SKM-1 (cell line): Measurements from ENCODE around the gene PEX14.

Experiments
- DNase-seq: peaks from one replicate; lab custom pipeline; 2025; ENCODE audit not compliant: unreplicated experiment; lab: John Stamatoyannopoulos, UW

PEX14 gene

GRCh38 chr1:10538646-10539355 lies 64.1 kb downstream of the PEX14 start:
- no peak for DNase-seq

- no peak for DNase-seq
Observed at GRCh38 chr1:10539411-10540043, 64.8 kb downstream of the PEX14 start.

- no peak for DNase-seq
Observed at GRCh38 chr1:10540277-10541005, 65.7 kb downstream of the PEX14 start.

GRCh38 chr1:10541286-10541685 lies 66.5 kb downstream of the PEX14 start:
- no peak for DNase-seq

- no peak for DNase-seq
Observed at GRCh38 chr1:10544239-10544638, 69.5 kb downstream of the PEX14 start.

GRCh38 chr1:10546896-10547295 lies 72.1 kb downstream of the PEX14 start:
- DNase-seq = no peak

- DNase-seq = no peak
Observed at GRCh38 chr1:10549904-10550664, 75.3 kb downstream of the PEX14 start.

- no peak for DNase-seq
Observed at GRCh38 chr1:10553118-10553517, 78.4 kb downstream of the PEX14 start.

GRCh38 chr1:10555635-10556429 lies 81.1 kb downstream of the PEX14 start:
- no peak for DNase-seq

- DNase-seq = no peak
Observed at GRCh38 chr1:10556430-10557005, 81.8 kb downstream of the PEX14 start.

GRCh38 chr1:10557714-10558113 lies 83.0 kb downstream of the PEX14 start:
- no peak for DNase-seq

- no peak for DNase-seq
Observed at GRCh38 chr1:10559386-10559785, 84.6 kb downstream of the PEX14 start.

GRCh38 chr1:10561497-10561896 lies 86.7 kb downstream of the PEX14 start:
- no peak for DNase-seq

GRCh38 chr1:10561955-10562354 lies 87.2 kb downstream of the PEX14 start:
- DNase-seq = no peak

- no peak for DNase-seq
Observed at GRCh38 chr1:10564063-10564462, 89.3 kb downstream of the PEX14 start.

GRCh38 chr1:10569531-10569930 lies 94.8 kb downstream of the PEX14 start:
- no peak for DNase-seq

GRCh38 chr1:10575616-10576015 lies 100.9 kb downstream of the PEX14 start:
- no peak for DNase-seq

- DNase-seq = no peak
Observed at GRCh38 chr1:10578070-10578469, 103.3 kb downstream of the PEX14 start.

GRCh38 chr1:10583641-10584040 lies 108.9 kb downstream of the PEX14 start:
- no peak for DNase-seq

GRCh38 chr1:10585242-10585641 lies 110.5 kb downstream of the PEX14 start:
- no peak for DNase-seq
